ACC112 (cell line): ENCODE measurements around the gene DCAF6.

Experiments used
- H2AFZ ChIP-seq: fragments of 200-600 bp; sonication (generic); one replicate; pipeline ENCODE4 v1.6.0; 2017; ENCODE audit warnings: antibody characterized with exemption, low read length; ENCODE audit not compliant: unreplicated experiment
- H3K27ac ChIP-seq: fragments of 200-600 bp; sonication (generic); 2 replicates; pipeline ENCODE4 v1.5.1; 2014; ENCODE audit warnings: low read depth, mild to moderate bottlenecking, antibody characterized with exemption, low read length, moderate library complexity
- H3K27me3 ChIP-seq: fragments of 200-600 bp; sonication (generic); 2 replicates; pipeline ENCODE4 v1.6.1; 2014; ENCODE audit warnings: mild to moderate bottlenecking, antibody characterized with exemption, low read length, moderate library complexity, mixed read lengths; ENCODE audit not compliant: insufficient read depth
- H3K36me3 ChIP-seq: fragments of 200-600 bp; sonication (generic); 2 replicates; pipeline ENCODE4 v1.6.1; 2016; ENCODE audit warnings: mild to moderate bottlenecking, antibody characterized with exemption, low read length, moderate library complexity, mixed read lengths; ENCODE audit not compliant: insufficient read depth
- H3K4me1 ChIP-seq: fragments of 200-600 bp; sonication (generic); one replicate; pipeline ENCODE4 v1.6.1; 2016; ENCODE audit warnings: low read length, mixed read lengths; ENCODE audit not compliant: insufficient read depth, unreplicated experiment, control insufficient read depth
- H3K4me3 ChIP-seq: fragments of 200-600 bp; sonication (generic); 2 replicates; pipeline ENCODE4 v1.5.1; 2014; ENCODE audit warnings: mild to moderate bottlenecking, low read depth, low read length
- H3K79me2 ChIP-seq: fragments of 200-600 bp; sonication (generic); one replicate; pipeline ENCODE4 v1.6.0; 2016; ENCODE audit warnings: low read length; ENCODE audit not compliant: control insufficient read depth, unreplicated experiment, insufficient read depth

The DCAF6 gene

GRCh38 chr1:168091063-168091462, 154.6 kb downstream of the DCAF6 start:
- no peak overlapping the region for H3K4me3 ChIP-seq
- H3K36me3 ChIP-seq: no peaks in the 10 kb centered on the region
- no peaks in the 10 kb centered on the region for H3K27me3 ChIP-seq
- H2AFZ ChIP-seq: no peak overlapping the region
- peaks cover 8% of the 10 kb centered on the region for H3K4me1 ChIP-seq
- no peaks in the 10 kb centered on the region for H3K79me2 ChIP-seq
- no peak overlapping the region for H3K27ac ChIP-seq

GRCh38 chr1:168091720-168092550, 155.5 kb downstream of the DCAF6 start:
- no peak overlapping the region for H2AFZ ChIP-seq
- peaks cover 8% of the 10 kb centered on the region for H3K4me1 ChIP-seq
- no peaks in the 10 kb centered on the region for H3K27me3 ChIP-seq
- no peak overlapping the region for H3K27ac ChIP-seq
- no peaks in the 10 kb centered on the region for H3K79me2 ChIP-seq
- no peak overlapping the region for H3K4me3 ChIP-seq
- H3K36me3 ChIP-seq: no peaks in the 10 kb centered on the region

GRCh38 chr1:168092566-168093355, 156.3 kb downstream of the DCAF6 start:
- Histone ChIP-seq H3K27me3 (no peaks in the 10 kb centered on the region), H3K79me2 (no peaks in the 10 kb centered on the region), H3K4me1 (peaks cover 8% of the 10 kb centered on the region), H3K27ac (no peak overlapping the region), H3K4me3 (no peak overlapping the region), H3K36me3 (no peaks in the 10 kb centered on the region), H2AFZ (no peak overlapping the region)

GRCh38 chr1:168093616-168094015, 157.1 kb downstream of the DCAF6 start:
- Histone ChIP-seq H3K36me3 (no peaks in the 10 kb centered on the region), H3K4me1 (peaks cover 8% of the 10 kb centered on the region), H3K27me3 (no peaks in the 10 kb centered on the region), H3K79me2 (no peaks in the 10 kb centered on the region), H3K4me3 (no peak overlapping the region), H2AFZ (no peak overlapping the region), H3K27ac (no peak overlapping the region)

- Histone ChIP-seq H3K27me3 (no peaks in the 10 kb centered on the region), H3K4me3 (no peak overlapping the region), H3K79me2 (no peaks in the 10 kb centered on the region), H3K36me3 (no peaks in the 10 kb centered on the region), H3K27ac (no peak overlapping the region), H2AFZ (no peak overlapping the region), H3K4me1 (no peaks in the 10 kb centered on the region)
Observed at GRCh38 chr1:168095476-168095875, 159.0 kb downstream of the DCAF6 start.

- H3K36me3 ChIP-seq: no peaks in the 10 kb centered on the region
- H3K4me3 ChIP-seq: no peak overlapping the region
- no peak overlapping the region for H3K27ac ChIP-seq
- no peaks in the 10 kb centered on the region for H3K27me3 ChIP-seq
- no peaks in the 10 kb centered on the region for H3K4me1 ChIP-seq
- H2AFZ ChIP-seq: no peak overlapping the region
- H3K79me2 ChIP-seq: no peaks in the 10 kb centered on the region
Observed at GRCh38 chr1:168096296-168097165, 160.0 kb downstream of the DCAF6 start.

GRCh38 chr1:168097921-168098528, 161.5 kb downstream of the DCAF6 start:
- Histone ChIP-seq H3K36me3 (no peaks in the 10 kb centered on the region), H3K79me2 (no peaks in the 10 kb centered on the region), H2AFZ (no peak overlapping the region), H3K27me3 (no peaks in the 10 kb centered on the region), H3K4me1 (no peaks in the 10 kb centered on the region), H3K27ac (no peak overlapping the region), H3K4me3 (no peak overlapping the region)

- no peaks in the 10 kb centered on the region for H3K27me3 ChIP-seq
- H3K27ac ChIP-seq: no peak overlapping the region
- H3K79me2 ChIP-seq: no peaks in the 10 kb centered on the region
- no peaks in the 10 kb centered on the region for H3K4me1 ChIP-seq
- no peak overlapping the region for H3K4me3 ChIP-seq
- no peaks in the 10 kb centered on the region for H3K36me3 ChIP-seq
- no peak overlapping the region for H2AFZ ChIP-seq
Observed at GRCh38 chr1:168098534-168099320, 162.2 kb downstream of the DCAF6 start.

- Histone ChIP-seq H3K27me3 (no peaks in the 10 kb centered on the region), H3K4me3 (no peak overlapping the region)
Observed at GRCh38 chr1:168099337-168099801, 162.9 kb downstream of the DCAF6 start.

More at GRCh38 chr1:168099337-168099801, 162.9 kb downstream of the DCAF6 start:
- Histone ChIP-seq H3K79me2 (no peaks in the 10 kb centered on the region), H2AFZ (no peak overlapping the region), H3K36me3 (no peaks in the 10 kb centered on the region), H3K27ac (no peak overlapping the region), H3K4me1 (no peaks in the 10 kb centered on the region)
